PFSK-1 (cell line): Measurements from ENCODE around the gene CCDC88C.

Source experiments
- FOXP2 ChIP-seq: optimal IDR thresholded peaks from 2 replicates; pipeline ENCODE3; 2011; ENCODE audit warnings: borderline replicate concordance, control low read depth, inconsistent platforms; ENCODE audit not compliant: insufficient read depth; ENCODE audit errors: extremely low read length, extremely low read depth
- POLR2AphosphoS5 ChIP-seq: IDR thresholded peaks from 2 replicates; pipeline ENCODE4 v1.6.1; 2012; ENCODE audit warnings: low read depth, mild to moderate bottlenecking, control low read depth, low read length, moderate library complexity
- SIN3A ChIP-seq: IDR thresholded peaks from 2 replicates; pipeline ENCODE4 v1.6.1; 2012; ENCODE audit warnings: mild to moderate bottlenecking, low read length, moderate library complexity, borderline replicate concordance; ENCODE audit not compliant: insufficient read depth
- TAF1 ChIP-seq: IDR thresholded peaks from 2 replicates; pipeline ENCODE4 v1.6.1; 2012; ENCODE audit warnings: low read length, control low read depth, borderline replicate concordance; ENCODE audit not compliant: insufficient read depth
- TF ChIP-seq, protein P1 (sequence below), 2 experiments: IDR thresholded peaks; 2 replicates each; pipeline versions ENCODE4 v1.6.1 to v1.8.0; 2011 to 2012; ENCODE audit warnings: low read depth in 2 of 2, low read length in 2 of 2, control low read depth in 1 of 2, inconsistent platforms in 1 of 2, mild to moderate bottlenecking in 1 of 2, moderate library complexity in 1 of 2; ENCODE audit not compliant: insufficient read depth in 1 of 2

DNA sequence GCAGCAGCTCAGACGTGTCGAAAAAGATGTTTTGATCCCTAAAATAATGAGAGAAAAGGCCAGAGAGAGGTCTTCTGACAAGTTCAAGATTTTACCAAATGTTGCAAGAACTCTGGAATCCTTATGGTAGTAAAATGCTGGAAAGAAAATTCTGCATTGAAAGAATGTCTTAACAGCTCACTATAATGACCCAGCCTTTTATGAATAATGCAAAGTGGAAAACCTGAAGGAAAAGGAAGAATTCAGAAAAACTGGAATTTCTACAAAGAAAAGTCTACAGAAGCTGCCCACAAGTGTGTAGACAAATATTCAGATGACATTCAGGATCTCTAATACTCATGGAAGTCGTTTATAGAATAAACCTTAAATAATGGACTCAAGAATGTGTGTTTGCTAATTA lies 1.8 kb upstream of the CCDC88C start:
- TF ChIP-seq POLR2AphosphoS5 (no peak), FOXP2 (no peak), SIN3A (no peak), TAF1 (no peak)
- TF ChIP-seq, protein P1, sequence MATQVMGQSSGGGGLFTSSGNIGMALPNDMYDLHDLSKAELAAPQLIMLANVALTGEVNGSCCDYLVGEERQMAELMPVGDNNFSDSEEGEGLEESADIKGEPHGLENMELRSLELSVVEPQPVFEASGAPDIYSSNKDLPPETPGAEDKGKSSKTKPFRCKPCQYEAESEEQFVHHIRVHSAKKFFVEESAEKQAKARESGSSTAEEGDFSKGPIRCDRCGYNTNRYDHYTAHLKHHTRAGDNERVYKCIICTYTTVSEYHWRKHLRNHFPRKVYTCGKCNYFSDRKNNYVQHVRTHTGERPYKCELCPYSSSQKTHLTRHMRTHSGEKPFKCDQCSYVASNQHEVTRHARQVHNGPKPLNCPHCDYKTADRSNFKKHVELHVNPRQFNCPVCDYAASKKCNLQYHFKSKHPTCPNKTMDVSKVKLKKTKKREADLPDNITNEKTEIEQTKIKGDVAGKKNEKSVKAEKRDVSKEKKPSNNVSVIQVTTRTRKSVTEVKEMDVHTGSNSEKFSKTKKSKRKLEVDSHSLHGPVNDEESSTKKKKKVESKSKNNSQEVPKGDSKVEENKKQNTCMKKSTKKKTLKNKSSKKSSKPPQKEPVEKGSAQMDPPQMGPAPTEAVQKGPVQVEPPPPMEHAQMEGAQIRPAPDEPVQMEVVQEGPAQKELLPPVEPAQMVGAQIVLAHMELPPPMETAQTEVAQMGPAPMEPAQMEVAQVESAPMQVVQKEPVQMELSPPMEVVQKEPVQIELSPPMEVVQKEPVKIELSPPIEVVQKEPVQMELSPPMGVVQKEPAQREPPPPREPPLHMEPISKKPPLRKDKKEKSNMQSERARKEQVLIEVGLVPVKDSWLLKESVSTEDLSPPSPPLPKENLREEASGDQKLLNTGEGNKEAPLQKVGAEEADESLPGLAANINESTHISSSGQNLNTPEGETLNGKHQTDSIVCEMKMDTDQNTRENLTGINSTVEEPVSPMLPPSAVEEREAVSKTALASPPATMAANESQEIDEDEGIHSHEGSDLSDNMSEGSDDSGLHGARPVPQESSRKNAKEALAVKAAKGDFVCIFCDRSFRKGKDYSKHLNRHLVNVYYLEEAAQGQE (IDR thresholded peaks at IDR 0.05; ENCODE audit: insufficient read depth in 1 of 2, low read depth in 2 of 2, low read length in 2 of 2), result no peak
